A549 (cell line): ENCODE results near the gene ADAM12. TPM values are rescaled to one million over a fixed set of nuclear protein-coding genes. Genes with fewer than 3 reads are reported as not detected.

Experiments used
- ATAC-seq, 2 experiments: fragments of 200-7000 bp in 1 of 2; fragments of >200 bp in 1 of 2; cut with Nextera tagmentation in 1 of 2; cut with Tn5 transposase in 1 of 2; 3 replicates each; pipeline versions ENCODE4 v1.8.0 to v1.9.1; 2018 to 2020; ENCODE audit warnings: mild to moderate bottlenecking in 1 of 2, moderate library complexity in 1 of 2
- CTCF ChIA-PET: fragments of 300-600 bp; sonication (Branson Sonifier 250); formaldehyde crosslinking; extraction: SDS; loops from one replicate; lab custom pipeline; 2021; ENCODE audit warnings: antibody characterized with exemption, inconsistent platforms; lab: Yijun Ruan, JAX
- POLR2A ChIA-PET: fragments of 350-600 bp; formaldehyde crosslinking; extraction: SDS; loops from one replicate; lab custom pipeline; 2021; ENCODE audit warnings: antibody characterized with exemption, inconsistent platforms; lab: Yijun Ruan, JAX
- DNase-seq, 2 experiments: peaks; one replicate each; pipeline versions ENCODE4 v3.0.0 to v3.0.0-alpha.2; 2011 to 2016; ENCODE audit warnings: low read depth in 1 of 2, low spot score in 1 of 2
- FAIRE-seq: peaks from 2 replicates; lab custom pipeline; 2011; peaks lifted over from hg19 to GRCh38; lab: Jason Lieb, UNC
- H3K27ac ChIP-seq, 2 experiments: fragments of >200 bp; sonication (Bioruptor Twin); formaldehyde crosslinking; 3 replicates each; pipeline ENCODE4 v1.5.1; 2016 to 2017
- H3K4me1 ChIP-seq: fragments of >200 bp; sonication (Bioruptor Twin); formaldehyde crosslinking; 3 replicates; pipeline ENCODE4 v1.6.1; 2016
- H3K4me2 ChIP-seq: fragments of >200 bp; sonication (Bioruptor Twin); formaldehyde crosslinking; 3 replicates; pipeline ENCODE4 v1.6.1; 2016
- H3K4me3 ChIP-seq: fragments of >200 bp; sonication (Bioruptor Twin); formaldehyde crosslinking; 3 replicates; pipeline ENCODE4 v1.5.1; 2016
- H3K9me3 ChIP-seq: fragments of >200 bp; sonication (Bioruptor Twin); formaldehyde crosslinking; 3 replicates; pipeline ENCODE4 v1.6.1; 2016
- BHLHE40 ChIP-seq: IDR thresholded peaks from 2 replicates; pipeline ENCODE4 v1.6.1; 2012; ENCODE audit warnings: low read depth, low read length, inconsistent platforms
- EHF ChIP-seq: fragments of 250-450 bp; sonication (Bioruptor Pico); IDR thresholded peaks from 2 replicates; pipeline ENCODE4 v1.5.0; 2020; ENCODE audit warnings: mild to moderate bottlenecking
- EHMT2 ChIP-seq: fragments of 200-600 bp; sonication (generic); IDR thresholded peaks from 2 replicates; pipeline ENCODE4 v1.6.1; 2016; ENCODE audit warnings: antibody characterized with exemption, low read depth, mild to moderate bottlenecking, moderate library complexity
- FOSB ChIP-seq: fragments of 250-450 bp; sonication (Bioruptor Pico); IDR thresholded peaks from 2 replicates; pipeline ENCODE4 v1.5.0; 2020; ENCODE audit warnings: mild to moderate bottlenecking, moderate library complexity
- FOSL2 ChIP-seq, 2 experiments: fragments of 450-650 bp in 1 of 2; fragments of >200 bp in 1 of 2; sonication (Bioruptor Twin) in 1 of 2; formaldehyde crosslinking; IDR thresholded peaks; 2 replicates each; pipeline versions ENCODE4 v1.5.0 to v1.6.1; 2016 to 2020; ENCODE audit warnings: mild to moderate bottlenecking in 1 of 2, moderate library complexity in 1 of 2
- HEYL ChIP-seq: fragments of 250-450 bp; sonication (Bioruptor Pico); IDR thresholded peaks from 2 replicates; pipeline ENCODE4 v1.8.0; 2021; ENCODE audit warnings: mild to moderate bottlenecking, moderate library complexity
- HOXA7 ChIP-seq: fragments of 250-450 bp; sonication (Bioruptor Pico); IDR thresholded peaks from 2 replicates; pipeline ENCODE4 v1.5.0; 2020; ENCODE audit warnings: mild to moderate bottlenecking, moderate library complexity
- HOXB5 ChIP-seq: fragments of 250-450 bp; sonication (Bioruptor Pico); IDR thresholded peaks from 2 replicates; pipeline ENCODE4 v1.5.0; 2020; ENCODE audit warnings: mild to moderate bottlenecking, moderate library complexity
- JUN ChIP-seq, 2 experiments: fragments of >200 bp; sonication (Bioruptor Twin); formaldehyde crosslinking; IDR thresholded peaks; 2 replicates in 1 of 2; 3 replicates in 1 of 2; pipeline ENCODE4 v1.6.1; 2016 to 2017
- MAFK ChIP-seq: fragments of 450-650 bp; IDR thresholded peaks from 2 replicates; pipeline ENCODE4 v1.6.1; 2014; ENCODE audit not compliant: partially characterized antibody
- NFE2L2 ChIP-seq: fragments of 150-350 bp; conservative IDR thresholded peaks from 2 replicates; pipeline ENCODE4 v1.6.1; 2014; ENCODE audit warnings: low read length
- NR3C1 ChIP-seq: fragments of >200 bp; sonication (Bioruptor Twin); formaldehyde crosslinking; IDR thresholded peaks from 3 replicates; pipeline ENCODE4 v1.6.1; 2017
- POLR2A ChIP-seq: IDR thresholded peaks from 2 replicates; pipeline ENCODE4 v1.6.1; 2012; ENCODE audit warnings: mild to moderate bottlenecking, low read length
- POLR2AphosphoS2 ChIP-seq: conservative IDR thresholded peaks from 2 replicates; pipeline ENCODE4 v1.6.1; 2012; ENCODE audit warnings: low read length, improper control_type of control experiment, inconsistent platforms
- RARB ChIP-seq: fragments of 250-450 bp; sonication (Bioruptor Pico); IDR thresholded peaks from 2 replicates; pipeline ENCODE4 v1.8.0; 2021; ENCODE audit warnings: mild to moderate bottlenecking, moderate library complexity
- SMC3 ChIP-seq: fragments of >200 bp; sonication (Bioruptor Twin); formaldehyde crosslinking; IDR thresholded peaks from 3 replicates; pipeline ENCODE4 v1.6.1; 2018; ENCODE audit warnings: inconsistent platforms
- TFCP2L1 ChIP-seq: fragments of 250-450 bp; sonication (Bioruptor Pico); IDR thresholded peaks from 2 replicates; pipeline ENCODE4 v1.5.0; 2021; ENCODE audit warnings: mild to moderate bottlenecking
- ZSCAN20 ChIP-seq: fragments of 250-450 bp; sonication (Bioruptor Pico); IDR thresholded peaks from 2 replicates; pipeline ENCODE4 v1.8.0; 2022; ENCODE audit warnings: mild to moderate bottlenecking, moderate library complexity
- WGBS: methylation state at CpG from one replicate; pipeline ENCODE4 v1.1.6; 2017; ENCODE audit errors: missing lambda C conversion rate; 5-methylcytosine and 5-hydroxymethylcytosine counted together
- polyA plus RNA-seq, 4 experiments: library from polyadenylated mRNA; depleted of rRNA in 3 of 4; stranded (reverse); fragments of >200 nt; fragmentation: RNase III in 1 of 4; extraction: RNeasy Plus Mini Kit Qiagen cat#74134 plus additional on column Dnase treatment in 1 of 4; gene quantifications; 2 replicates in 3 of 4; 3 replicates in 1 of 4; pipeline ENCODE4 v1.2.3, GENCODE V29; 2011 to 2017
- TF ChIP-seq, protein P1 (sequence below): fragments of >200 bp; sonication (Bioruptor Twin); formaldehyde crosslinking; IDR thresholded peaks from 2 replicates; pipeline ENCODE4 v1.6.1; 2016
- TF ChIP-seq, protein P2 (sequence below): fragments of >200 bp; sonication (Bioruptor Twin); formaldehyde crosslinking; IDR thresholded peaks from 3 replicates; pipeline ENCODE4 v1.6.1; 2016
- TF ChIP-seq, protein P3 (sequence below): fragments of >200 bp; sonication (Bioruptor Twin); formaldehyde crosslinking; IDR thresholded peaks from 3 replicates; pipeline ENCODE4 v1.5.1; 2016
- TF ChIP-seq, protein P4 (sequence below): IDR thresholded peaks from 2 replicates; pipeline ENCODE4 v1.6.1; 2012
- TF ChIP-seq, protein P5 (sequence below): IDR thresholded peaks from 2 replicates; pipeline ENCODE4 v1.6.1; 2012; ENCODE audit warnings: low read depth, borderline replicate concordance
- TF ChIP-seq, protein P6 (sequence below): fragments of 250-450 bp; sonication (Bioruptor Pico); IDR thresholded peaks from 2 replicates; pipeline ENCODE4 v1.5.0; 2020; ENCODE audit warnings: low read depth, mild to moderate bottlenecking, moderate library complexity
- TF ChIP-seq, protein P7 (sequence below): fragments of 200-600 bp; sonication (generic); IDR thresholded peaks from 2 replicates; pipeline ENCODE4 v1.6.1; 2016; ENCODE audit warnings: antibody characterized with exemption, mild to moderate bottlenecking, moderate library complexity

The ADAM12 gene
- polyA plus RNA-seq, 2 of the 4 experiments (the other 2 are of a cell fraction) = 1.6 to 4.8 TPM

DNA sequence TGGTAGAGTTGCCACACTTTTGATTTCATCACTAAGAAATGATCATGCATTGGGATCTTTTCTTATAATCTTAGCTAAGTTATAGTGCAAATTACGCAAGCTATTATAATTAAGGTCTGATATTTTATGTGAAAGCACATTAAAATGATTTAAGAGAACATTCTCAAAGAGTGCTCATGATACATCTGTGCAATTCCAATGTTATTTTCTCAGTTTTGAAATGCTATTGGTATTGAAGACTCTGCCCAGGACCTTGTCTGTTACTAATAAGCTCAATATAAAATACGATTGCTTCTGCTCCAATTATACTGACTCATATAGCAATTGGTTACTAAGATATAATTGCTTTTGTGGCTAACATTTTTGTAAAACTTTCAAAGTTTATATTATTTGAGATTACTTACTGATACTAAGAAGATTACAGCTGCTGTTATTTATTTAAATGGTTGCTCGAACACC is 180.9 kb downstream of the ADAM12 start (continued):
- TF ChIP-seq FOSL2 (IDR thresholded peaks at IDR 0.05) (no peak), FOSL2 (CRISPR knock-in tag; IDR thresholded peaks at IDR 0.05) (no peak)

DNA sequence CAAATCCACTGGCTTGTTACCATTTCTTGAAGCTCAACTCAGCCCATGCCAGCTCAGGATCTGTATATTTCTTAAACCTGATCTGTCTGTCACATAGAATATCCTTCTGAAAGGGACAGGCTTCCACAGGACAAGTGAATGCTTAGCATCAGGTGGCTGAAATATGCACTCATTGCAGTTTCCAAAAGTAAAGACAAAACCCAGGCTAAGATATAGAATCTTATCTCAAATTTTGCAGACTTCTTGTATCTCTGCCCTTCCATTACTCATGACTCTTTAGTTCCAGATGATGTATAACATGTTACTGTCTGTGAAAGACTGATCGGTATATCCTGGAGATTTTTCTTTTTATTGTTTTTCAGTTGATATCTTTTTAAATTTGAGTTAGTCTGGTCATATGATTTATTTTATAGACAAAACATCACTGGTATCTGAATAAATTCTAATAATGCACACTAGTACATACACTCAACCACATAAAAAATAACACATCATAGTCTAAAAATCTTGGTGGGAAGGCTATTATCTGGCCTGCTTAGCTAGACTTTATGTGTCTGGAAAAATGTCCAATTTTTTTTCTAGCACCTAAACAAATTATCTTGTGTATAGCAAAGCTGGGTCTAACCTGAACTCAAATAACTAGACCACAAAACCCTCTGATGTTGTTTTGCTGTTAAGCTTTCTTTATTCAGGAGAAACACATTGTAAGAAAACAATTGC is 182.6 kb downstream of the ADAM12 start:
- ChIA-PET CTCF (interaction anchor here (0.7 kb wide), 1 partner anchor 390 kb away, joined by 5 read pairs; no protein-coding TSS in a partner anchor), POLR2A (no interaction called here)
- FAIRE-seq (no peak), DNase-seq (no peak), ATAC-seq (no peak)
- H3K4me2 ChIP-seq = no peak overlapping the region
- no peak overlapping the region; a peak in 1 of 6 replicates for H3K27ac ChIP-seq
- TF ChIP-seq, protein P1, sequence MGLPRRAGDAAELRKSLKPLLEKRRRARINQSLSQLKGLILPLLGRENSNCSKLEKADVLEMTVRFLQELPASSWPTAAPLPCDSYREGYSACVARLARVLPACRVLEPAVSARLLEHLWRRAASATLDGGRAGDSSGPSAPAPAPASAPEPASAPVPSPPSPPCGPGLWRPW = no peak
- TF ChIP-seq, protein P2, sequence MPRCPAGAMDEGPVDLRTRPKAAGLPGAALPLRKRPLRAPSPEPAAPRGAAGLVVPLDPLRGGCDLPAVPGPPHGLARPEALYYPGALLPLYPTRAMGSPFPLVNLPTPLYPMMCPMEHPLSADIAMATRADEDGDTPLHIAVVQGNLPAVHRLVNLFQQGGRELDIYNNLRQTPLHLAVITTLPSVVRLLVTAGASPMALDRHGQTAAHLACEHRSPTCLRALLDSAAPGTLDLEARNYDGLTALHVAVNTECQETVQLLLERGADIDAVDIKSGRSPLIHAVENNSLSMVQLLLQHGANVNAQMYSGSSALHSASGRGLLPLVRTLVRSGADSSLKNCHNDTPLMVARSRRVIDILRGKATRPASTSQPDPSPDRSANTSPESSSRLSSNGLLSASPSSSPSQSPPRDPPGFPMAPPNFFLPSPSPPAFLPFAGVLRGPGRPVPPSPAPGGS = no peak
- TF ChIP-seq NR3C1 (no peak), SMC3 (no peak), HOXA7 (no peak), BHLHE40 (no peak)
- no peak overlapping the region for H3K4me3 ChIP-seq
- H3K4me1 ChIP-seq = peaks cover 10% of the 10 kb centered on the region; the same call in 2 of the 3 replicates
- 95% methylated on average over 1 of the region's 1 CpG for WGBS
- H3K9me3 ChIP-seq = no peaks in the 10 kb centered on the region

DNA sequence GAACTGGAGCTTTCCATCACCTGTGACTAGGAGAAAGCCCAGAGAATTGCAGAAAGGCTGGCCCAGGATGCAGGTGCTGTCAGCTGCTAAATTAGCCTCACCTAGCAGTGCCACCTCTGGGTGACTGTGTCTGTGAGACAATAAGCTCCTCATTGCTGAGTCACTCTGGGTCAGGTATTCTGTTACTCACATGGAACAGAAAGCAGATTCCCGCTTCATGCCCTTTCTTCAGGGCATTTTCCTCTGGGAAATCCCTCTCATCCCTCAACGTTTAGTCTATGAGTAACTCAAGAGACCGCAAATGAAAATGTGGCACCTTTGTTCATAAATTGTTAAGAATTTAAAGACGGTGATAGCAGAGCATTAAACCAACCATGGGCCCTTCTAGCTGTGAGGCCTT is 184.0 kb downstream of the ADAM12 start:
- 52% methylated on average over 4 of the region's 4 CpGs for WGBS
- no peak overlapping the region for H3K4me2 ChIP-seq
- ChIA-PET CTCF (interaction anchor here (1.0 to 1.5 kb wide), 3 partner anchors 43 to 183 kb away, joined by 3 to 4 read pairs (median 4); no protein-coding TSS in a partner anchor), POLR2A (no interaction called here)
- peaks cover 15% of the 10 kb centered on the region for H3K4me1 ChIP-seq
- TF ChIP-seq POLR2A = no peak
- no peak for TF ChIP-seq JUN (IDR thresholded peaks at IDR 0.05)
- TF ChIP-seq, protein P3, sequence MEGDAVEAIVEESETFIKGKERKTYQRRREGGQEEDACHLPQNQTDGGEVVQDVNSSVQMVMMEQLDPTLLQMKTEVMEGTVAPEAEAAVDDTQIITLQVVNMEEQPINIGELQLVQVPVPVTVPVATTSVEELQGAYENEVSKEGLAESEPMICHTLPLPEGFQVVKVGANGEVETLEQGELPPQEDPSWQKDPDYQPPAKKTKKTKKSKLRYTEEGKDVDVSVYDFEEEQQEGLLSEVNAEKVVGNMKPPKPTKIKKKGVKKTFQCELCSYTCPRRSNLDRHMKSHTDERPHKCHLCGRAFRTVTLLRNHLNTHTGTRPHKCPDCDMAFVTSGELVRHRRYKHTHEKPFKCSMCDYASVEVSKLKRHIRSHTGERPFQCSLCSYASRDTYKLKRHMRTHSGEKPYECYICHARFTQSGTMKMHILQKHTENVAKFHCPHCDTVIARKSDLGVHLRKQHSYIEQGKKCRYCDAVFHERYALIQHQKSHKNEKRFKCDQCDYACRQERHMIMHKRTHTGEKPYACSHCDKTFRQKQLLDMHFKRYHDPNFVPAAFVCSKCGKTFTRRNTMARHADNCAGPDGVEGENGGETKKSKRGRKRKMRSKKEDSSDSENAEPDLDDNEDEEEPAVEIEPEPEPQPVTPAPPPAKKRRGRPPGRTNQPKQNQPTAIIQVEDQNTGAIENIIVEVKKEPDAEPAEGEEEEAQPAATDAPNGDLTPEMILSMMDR = no peak
- peak; percentile 62; the same call in 1 of the 2 replicates for TF ChIP-seq NFE2L2
- TF ChIP-seq, protein P4, sequence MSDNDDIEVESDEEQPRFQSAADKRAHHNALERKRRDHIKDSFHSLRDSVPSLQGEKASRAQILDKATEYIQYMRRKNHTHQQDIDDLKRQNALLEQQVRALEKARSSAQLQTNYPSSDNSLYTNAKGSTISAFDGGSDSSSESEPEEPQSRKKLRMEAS = peak; percentile 31; the same call in 1 of the 2 replicates
- TF ChIP-seq, protein P5, sequence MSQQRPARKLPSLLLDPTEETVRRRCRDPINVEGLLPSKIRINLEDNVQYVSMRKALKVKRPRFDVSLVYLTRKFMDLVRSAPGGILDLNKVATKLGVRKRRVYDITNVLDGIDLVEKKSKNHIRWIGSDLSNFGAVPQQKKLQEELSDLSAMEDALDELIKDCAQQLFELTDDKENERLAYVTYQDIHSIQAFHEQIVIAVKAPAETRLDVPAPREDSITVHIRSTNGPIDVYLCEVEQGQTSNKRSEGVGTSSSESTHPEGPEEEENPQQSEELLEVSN = no peak
- TF ChIP-seq FOSB (CRISPR knock-in tag) = no peak
- TF ChIP-seq ZSCAN20 (CRISPR knock-in tag) = no peak
- TF ChIP-seq EHF (CRISPR knock-in tag) = no peak
- no peak for TF ChIP-seq FOSL2 (IDR thresholded peaks at IDR 0.05)
- peak; percentile 10; the same call in 1 of the 2 replicates for TF ChIP-seq FOSL2 (CRISPR knock-in tag; IDR thresholded peaks at IDR 0.05)
- TF ChIP-seq EHMT2 = no peak
- TF ChIP-seq HOXA7 = no peak
- TF ChIP-seq TFCP2L1 (CRISPR knock-in tag) = no peak
- TF ChIP-seq, protein P6, sequence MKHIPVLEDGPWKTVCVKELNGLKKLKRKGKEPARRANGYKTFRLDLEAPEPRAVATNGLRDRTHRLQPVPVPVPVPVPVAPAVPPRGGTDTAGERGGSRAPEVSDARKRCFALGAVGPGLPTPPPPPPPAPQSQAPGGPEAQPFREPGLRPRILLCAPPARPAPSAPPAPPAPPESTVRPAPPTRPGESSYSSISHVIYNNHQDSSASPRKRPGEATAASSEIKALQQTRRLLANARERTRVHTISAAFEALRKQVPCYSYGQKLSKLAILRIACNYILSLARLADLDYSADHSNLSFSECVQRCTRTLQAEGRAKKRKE (CRISPR knock-in tag) = no peak
- TF ChIP-seq MAFK = peak; percentile 65
- TF ChIP-seq SMC3 = no peak
- TF ChIP-seq, protein P7, sequence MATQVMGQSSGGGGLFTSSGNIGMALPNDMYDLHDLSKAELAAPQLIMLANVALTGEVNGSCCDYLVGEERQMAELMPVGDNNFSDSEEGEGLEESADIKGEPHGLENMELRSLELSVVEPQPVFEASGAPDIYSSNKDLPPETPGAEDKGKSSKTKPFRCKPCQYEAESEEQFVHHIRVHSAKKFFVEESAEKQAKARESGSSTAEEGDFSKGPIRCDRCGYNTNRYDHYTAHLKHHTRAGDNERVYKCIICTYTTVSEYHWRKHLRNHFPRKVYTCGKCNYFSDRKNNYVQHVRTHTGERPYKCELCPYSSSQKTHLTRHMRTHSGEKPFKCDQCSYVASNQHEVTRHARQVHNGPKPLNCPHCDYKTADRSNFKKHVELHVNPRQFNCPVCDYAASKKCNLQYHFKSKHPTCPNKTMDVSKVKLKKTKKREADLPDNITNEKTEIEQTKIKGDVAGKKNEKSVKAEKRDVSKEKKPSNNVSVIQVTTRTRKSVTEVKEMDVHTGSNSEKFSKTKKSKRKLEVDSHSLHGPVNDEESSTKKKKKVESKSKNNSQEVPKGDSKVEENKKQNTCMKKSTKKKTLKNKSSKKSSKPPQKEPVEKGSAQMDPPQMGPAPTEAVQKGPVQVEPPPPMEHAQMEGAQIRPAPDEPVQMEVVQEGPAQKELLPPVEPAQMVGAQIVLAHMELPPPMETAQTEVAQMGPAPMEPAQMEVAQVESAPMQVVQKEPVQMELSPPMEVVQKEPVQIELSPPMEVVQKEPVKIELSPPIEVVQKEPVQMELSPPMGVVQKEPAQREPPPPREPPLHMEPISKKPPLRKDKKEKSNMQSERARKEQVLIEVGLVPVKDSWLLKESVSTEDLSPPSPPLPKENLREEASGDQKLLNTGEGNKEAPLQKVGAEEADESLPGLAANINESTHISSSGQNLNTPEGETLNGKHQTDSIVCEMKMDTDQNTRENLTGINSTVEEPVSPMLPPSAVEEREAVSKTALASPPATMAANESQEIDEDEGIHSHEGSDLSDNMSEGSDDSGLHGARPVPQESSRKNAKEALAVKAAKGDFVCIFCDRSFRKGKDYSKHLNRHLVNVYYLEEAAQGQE = no peak
- no peak for TF ChIP-seq RARB (CRISPR knock-in tag)
- TF ChIP-seq NR3C1 = no peak
- no peak for TF ChIP-seq HEYL (CRISPR knock-in tag)
- TF ChIP-seq POLR2AphosphoS2 = no peak
- no peak for TF ChIP-seq HOXB5 (CRISPR knock-in tag)
- no peak overlapping the region for H3K4me3 ChIP-seq
- ATAC-seq (peak in 1 of 2 experiments; percentile 42; a peak in 2 of 6 replicates), FAIRE-seq (no peak), DNase-seq (peak; percentile 26 to 54)
- peak overlapping the region; percentile 25 to 66; a peak in 5 of 6 replicates for H3K27ac ChIP-seq
- H3K9me3 ChIP-seq = 0 out of 3 replicates have a peak, but pooled peaks cover 2% of the 10 kb centered on the region
